ENCODE results near the gene CRYBB1. TPM values are rescaled to one million over a fixed set of nuclear protein-coding genes. Genes with fewer than 3 reads are reported as not detected.

The CRYBB1 gene
- total RNA-seq, 2 experiments from 2014 or later = not detected

DNA sequence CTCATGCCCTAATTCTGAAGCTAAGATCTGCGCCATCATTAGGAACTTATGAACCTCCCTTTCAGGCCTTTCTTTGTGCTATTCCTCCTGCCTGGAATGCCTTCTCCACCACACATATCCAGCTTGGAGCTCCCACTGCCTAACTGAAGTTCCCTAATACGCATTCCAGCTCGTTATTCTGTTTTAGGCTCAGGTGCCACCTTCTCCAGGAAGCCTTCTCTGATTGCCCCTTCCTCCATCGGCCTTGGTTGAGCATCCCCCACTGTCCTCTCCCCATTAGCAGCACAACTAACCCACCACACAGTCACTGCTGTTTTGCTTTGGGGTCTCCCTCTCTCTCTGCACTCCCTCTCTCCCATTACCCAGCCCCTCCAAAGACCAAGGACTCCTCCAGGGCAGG, 5.2 kb downstream of the CRYBB1 start:
- Mint-ChIP-seq H3K27me3 (no peaks in the 10 kb centered on the region), H3K36me3 (ENCODE audit: low read depth) (no peaks in the 10 kb centered on the region), H3K4me3 (no peak overlapping the region), H3K9me3 (no peaks in the 10 kb centered on the region), H3K4me1 (ENCODE audit: low read depth) (peaks cover 26% of the 10 kb centered on the region), H3K27ac (no peak overlapping the region)
- intact Hi-C loops (cut with micrococcal nuclease) = no loop called here
- DNase-seq (no peak), ATAC-seq (no peak)
- ChIA-PET CTCF (interaction anchor here (0.8 to 1.4 kb wide), 2 partner anchors 11 to 29 kb away, joined by 3 read pairs; no protein-coding TSS in a partner anchor), POLR2A (interaction anchor here (0.9 to 2.3 kb wide), 2 partner anchors 12 to 15 kb away, joined by 3 to 8 read pairs; no protein-coding TSS in a partner anchor)
- TF ChIP-seq, protein P1, sequence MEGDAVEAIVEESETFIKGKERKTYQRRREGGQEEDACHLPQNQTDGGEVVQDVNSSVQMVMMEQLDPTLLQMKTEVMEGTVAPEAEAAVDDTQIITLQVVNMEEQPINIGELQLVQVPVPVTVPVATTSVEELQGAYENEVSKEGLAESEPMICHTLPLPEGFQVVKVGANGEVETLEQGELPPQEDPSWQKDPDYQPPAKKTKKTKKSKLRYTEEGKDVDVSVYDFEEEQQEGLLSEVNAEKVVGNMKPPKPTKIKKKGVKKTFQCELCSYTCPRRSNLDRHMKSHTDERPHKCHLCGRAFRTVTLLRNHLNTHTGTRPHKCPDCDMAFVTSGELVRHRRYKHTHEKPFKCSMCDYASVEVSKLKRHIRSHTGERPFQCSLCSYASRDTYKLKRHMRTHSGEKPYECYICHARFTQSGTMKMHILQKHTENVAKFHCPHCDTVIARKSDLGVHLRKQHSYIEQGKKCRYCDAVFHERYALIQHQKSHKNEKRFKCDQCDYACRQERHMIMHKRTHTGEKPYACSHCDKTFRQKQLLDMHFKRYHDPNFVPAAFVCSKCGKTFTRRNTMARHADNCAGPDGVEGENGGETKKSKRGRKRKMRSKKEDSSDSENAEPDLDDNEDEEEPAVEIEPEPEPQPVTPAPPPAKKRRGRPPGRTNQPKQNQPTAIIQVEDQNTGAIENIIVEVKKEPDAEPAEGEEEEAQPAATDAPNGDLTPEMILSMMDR (IDR thresholded peaks at IDR 0.05) = no peak

DNA sequence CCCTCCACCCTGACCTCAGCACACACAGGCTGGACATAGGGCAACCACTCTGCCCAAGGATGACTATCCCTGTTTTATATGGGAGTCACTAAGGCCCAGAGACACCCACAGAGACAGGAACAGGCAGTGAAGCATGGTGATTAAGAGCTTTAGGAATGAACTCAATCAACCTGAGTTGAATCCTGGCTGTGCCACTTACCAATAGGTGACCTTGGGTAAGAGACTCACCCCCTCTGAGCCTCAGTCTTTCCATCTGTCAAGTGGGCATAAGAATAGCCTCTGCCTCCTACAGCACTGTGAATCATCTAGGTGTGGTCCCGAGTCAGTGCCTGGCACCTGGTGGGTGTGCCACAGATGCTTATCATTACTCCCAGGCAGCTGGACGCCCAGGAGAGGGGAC, 6.8 kb downstream of the CRYBB1 start:
- H3K27me3 Mint-ChIP-seq = no peaks in the 10 kb centered on the region
- peak; percentile 15 for DNase-seq
- no peak overlapping the region for H3K27ac Mint-ChIP-seq
- TF ChIP-seq, protein P1 (IDR thresholded peaks at IDR 0.05) = no peak
- POLR2A ChIA-PET = interaction anchor here (0.8 to 2.3 kb wide), 3 partner anchors 13 to 127 kb away, joined by 3 to 8 read pairs (median 7); partner anchors contain the start of genes HPS4 and SRRD
- H3K36me3 Mint-ChIP-seq (ENCODE audit: low read depth) = no peaks in the 10 kb centered on the region
- intact Hi-C loops (cut with micrococcal nuclease) = no loop called here
- ATAC-seq = peak; percentile 28
- CTCF ChIA-PET = interaction anchor here (1.2 to 1.5 kb wide), 2 partner anchors 33 to 70 kb away, joined by 3 read pairs; no protein-coding TSS in a partner anchor
- H3K9me3 Mint-ChIP-seq = no peaks in the 10 kb centered on the region
- no peak overlapping the region for H3K4me3 Mint-ChIP-seq
- peaks cover 24% of the 10 kb centered on the region for H3K4me1 Mint-ChIP-seq (ENCODE audit: low read depth)

- Mint-ChIP-seq H3K27ac (peak overlapping the region; percentile 76), H3K4me3 (no peak overlapping the region), H3K27me3 (no peaks in the 10 kb centered on the region), H3K4me1 (ENCODE audit: low read depth) (peaks cover 24% of the 10 kb centered on the region), H3K9me3 (no peaks in the 10 kb centered on the region), H3K36me3 (ENCODE audit: low read depth) (no peaks in the 10 kb centered on the region)
- DNase-seq (peak; percentile 75), ATAC-seq (peak; percentile 77)
- TF ChIP-seq, protein P1 (IDR thresholded peaks at IDR 0.05) = no peak
- POLR2A ChIA-PET = interaction anchor here (0.8 to 2.3 kb wide), 4 partner anchors 11 to 127 kb away, joined by 3 to 8 read pairs (median 5); partner anchors contain the start of genes HPS4 and SRRD
- intact Hi-C loops (cut with micrococcal nuclease) = no loop called here
- CTCF ChIA-PET = interaction anchor here (1.2 to 1.5 kb wide), 2 partner anchors 32 to 71 kb away, joined by 3 read pairs; no protein-coding TSS in a partner anchor
Observed at GRCh38 chr22:26610072-26610958, 7.5 kb downstream of the CRYBB1 start.

GRCh38 chr22:26609287-26609686, 8.5 kb downstream of the CRYBB1 start:
- ChIA-PET POLR2A (interaction anchor here (1.2 kb wide), 1 partner anchor 12 kb away, joined by 3 read pairs; no protein-coding TSS in a partner anchor), CTCF (no interaction called here)
- intact Hi-C loops (cut with micrococcal nuclease) = no loop called here
- DNase-seq (no peak), ATAC-seq (no peak)
- no peaks in the 10 kb centered on the region for H3K9me3 Mint-ChIP-seq
- no peaks in the 10 kb centered on the region for H3K36me3 Mint-ChIP-seq (ENCODE audit: low read depth)
- no peaks in the 10 kb centered on the region for H3K27me3 Mint-ChIP-seq
- no peak overlapping the region for H3K27ac Mint-ChIP-seq
- H3K4me3 Mint-ChIP-seq = no peak overlapping the region
- TF ChIP-seq, protein P1 (IDR thresholded peaks at IDR 0.05) = no peak
- peaks cover 21% of the 10 kb centered on the region for H3K4me1 Mint-ChIP-seq (ENCODE audit: low read depth)

DNA sequence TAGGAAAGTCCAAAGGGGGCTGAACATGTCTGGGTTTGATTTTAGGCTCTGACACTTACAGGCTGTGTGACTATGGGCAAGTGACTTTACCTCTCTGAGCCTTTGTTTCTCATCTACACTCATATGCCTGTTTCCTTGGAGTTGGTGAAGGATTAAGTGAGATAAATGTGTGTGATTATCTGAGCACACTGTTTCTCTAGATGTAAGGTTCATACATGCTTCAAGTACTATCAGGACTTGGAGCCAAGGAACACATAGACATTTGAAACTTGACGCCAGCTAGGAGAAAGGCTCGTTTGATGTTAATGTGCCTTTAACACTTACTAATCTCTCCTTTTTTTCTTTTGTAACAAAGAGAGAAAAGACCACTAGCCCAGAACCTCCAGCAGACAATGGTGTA, 9.7 kb downstream of the CRYBB1 start:
- POLR2A ChIA-PET = no interaction called here
- Mint-ChIP-seq H3K4me1 (ENCODE audit: low read depth) (peaks cover 23% of the 10 kb centered on the region), H3K27ac (no peak overlapping the region), H3K9me3 (no peaks in the 10 kb centered on the region), H3K4me3 (no peak overlapping the region), H3K36me3 (ENCODE audit: low read depth) (no peaks in the 10 kb centered on the region), H3K27me3 (no peaks in the 10 kb centered on the region)
- CTCF ChIA-PET = no interaction called here
- ATAC-seq (no peak), DNase-seq (no peak)
- intact Hi-C loops (cut with micrococcal nuclease) = no loop called here
- TF ChIP-seq, protein P1 (IDR thresholded peaks at IDR 0.05) = no peak

Measured in activated CD8-positive, alpha-beta T cell treated with anti-CD3 and anti-CD28 coated beads for 36 hours (primary cell).